Panc1 (cell line): Measurements from ENCODE around the gene CASR. TPM values are rescaled to one million over a fixed set of nuclear protein-coding genes. Genes with fewer than 3 reads are reported as not detected.

Experiments
- ATAC-seq: fragments of 200-7000 bp; cut with Tn5 transposase; 2 replicates; pipeline ENCODE4 v1.9.1; 2020; ENCODE audit warnings: mild to moderate bottlenecking, moderate library complexity
- BruUV-seq: library from RNA; stranded (reverse); fragments of 400-500 nt; replicated peaks from 2 replicates; lab custom pipeline; 2021; lab: Mats Ljungman, UMichigan
- CTCF ChIA-PET: fragments of 300-600 bp; sonication (Branson Sonifier 250); formaldehyde crosslinking; loops from one replicate; lab custom pipeline; 2022; ENCODE audit warnings: antibody characterized with exemption; lab: Charles Lee
- POLR2A ChIA-PET: fragments of 300-600 bp; sonication (Branson Sonifier 250); formaldehyde crosslinking; loops from one replicate; lab custom pipeline; 2022; ENCODE audit warnings: antibody characterized with exemption; lab: Charles Lee
- DNase-seq: peaks from one replicate; pipeline ENCODE4 v3.0.0-alpha.2; 2010; ENCODE audit warnings: low read depth, low spot score
- H3K27ac ChIP-seq: 2 replicates; pipeline ENCODE4 v1.5.1; 2011; ENCODE audit warnings: mild to moderate bottlenecking, low read length, inconsistent platforms
- H3K27me3 ChIP-seq: fragments of 200-500 bp; sonication (Bioruptor generic); 2 replicates; pipeline ENCODE4 v1.6.0; 2014; ENCODE audit warnings: low read length, inconsistent platforms; ENCODE audit not compliant: control insufficient read depth, insufficient read depth
- H3K36me3 ChIP-seq: fragments of 200-500 bp; sonication (Bioruptor generic); 2 replicates; pipeline ENCODE4 v1.5.1; 2014; ENCODE audit warnings: inconsistent platforms, mild to moderate bottlenecking, low read length, moderate library complexity; ENCODE audit not compliant: control insufficient read depth, insufficient read depth
- H3K4me1 ChIP-seq: 2 replicates; pipeline ENCODE4 v1.5.1; 2011; ENCODE audit warnings: inconsistent platforms, mild to moderate bottlenecking, low read length, moderate library complexity; ENCODE audit not compliant: control insufficient read depth, insufficient read depth
- H3K4me3 ChIP-seq, 2 experiments: 2 replicates each; pipeline ENCODE4 v1.5.1; 2011 to 2012; ENCODE audit warnings: low read depth in 2 of 2, low read length in 2 of 2, mild to moderate bottlenecking in 2 of 2, inconsistent platforms in 1 of 2, moderate library complexity in 1 of 2
- H3K9me3 ChIP-seq: fragments of 200-500 bp; sonication (Bioruptor generic); 2 replicates; pipeline ENCODE4 v1.5.1; 2014; ENCODE audit warnings: low read depth, mild to moderate bottlenecking, inconsistent platforms, low read length, moderate library complexity; ENCODE audit not compliant: control insufficient read depth, insufficient read depth
- POLR2AphosphoS5 ChIP-seq: IDR thresholded peaks from 2 replicates; pipeline ENCODE4 v1.6.1; 2012; ENCODE audit warnings: mild to moderate bottlenecking, low read depth, low read length, moderate library complexity
- SIN3A ChIP-seq: IDR thresholded peaks from 2 replicates; pipeline ENCODE4 v1.6.1; 2012; ENCODE audit warnings: low read depth, mild to moderate bottlenecking, low read length, moderate library complexity, borderline replicate concordance; ENCODE audit not compliant: insufficient read depth
- TCF7L2 ChIP-seq: IDR thresholded peaks from 2 replicates; pipeline ENCODE4 v1.6.1; 2011; ENCODE audit warnings: mild to moderate bottlenecking, low read depth, low read length, inconsistent platforms
- in situ Hi-C: cut with HindIII; loops from 2 replicates; pipeline ENCODE4 v1.10.0; 2016; ENCODE audit warnings: low sequenced_read_pairs, low pct_unique_long_range_greater_than_20kb
- intact Hi-C: fragments of 100-400 bp; cut with micrococcal nuclease; formaldehyde crosslinking; loops from one replicate; pipeline ENCODE4 v1.10.0; 2022; ENCODE audit not compliant: unreplicated experiment
- total RNA-seq: library from RNA; stranded (reverse); gene quantifications from one replicate; pipeline ENCODE4 v1.2.1, GENCODE V29; 2021; ENCODE audit not compliant: unreplicated experiment
- TF ChIP-seq, protein P1 (sequence below): fragments of 450-650 bp; IDR thresholded peaks from 2 replicates; pipeline ENCODE4 v1.5.1; 2017; ENCODE audit warnings: mild to moderate bottlenecking
- TF ChIP-seq, protein P2 (sequence below), 2 experiments: IDR thresholded peaks; 2 replicates each; pipeline ENCODE4 v1.6.1; 2011 to 2012; ENCODE audit warnings: low read depth in 2 of 2, control low read depth in 1 of 2, low read length in 1 of 2, mild to moderate bottlenecking in 1 of 2, moderate library complexity in 1 of 2; ENCODE audit not compliant: insufficient read depth in 1 of 2

CASR gene
- total RNA-seq, 1 experiment from 2014 or later = not detected

DNA sequence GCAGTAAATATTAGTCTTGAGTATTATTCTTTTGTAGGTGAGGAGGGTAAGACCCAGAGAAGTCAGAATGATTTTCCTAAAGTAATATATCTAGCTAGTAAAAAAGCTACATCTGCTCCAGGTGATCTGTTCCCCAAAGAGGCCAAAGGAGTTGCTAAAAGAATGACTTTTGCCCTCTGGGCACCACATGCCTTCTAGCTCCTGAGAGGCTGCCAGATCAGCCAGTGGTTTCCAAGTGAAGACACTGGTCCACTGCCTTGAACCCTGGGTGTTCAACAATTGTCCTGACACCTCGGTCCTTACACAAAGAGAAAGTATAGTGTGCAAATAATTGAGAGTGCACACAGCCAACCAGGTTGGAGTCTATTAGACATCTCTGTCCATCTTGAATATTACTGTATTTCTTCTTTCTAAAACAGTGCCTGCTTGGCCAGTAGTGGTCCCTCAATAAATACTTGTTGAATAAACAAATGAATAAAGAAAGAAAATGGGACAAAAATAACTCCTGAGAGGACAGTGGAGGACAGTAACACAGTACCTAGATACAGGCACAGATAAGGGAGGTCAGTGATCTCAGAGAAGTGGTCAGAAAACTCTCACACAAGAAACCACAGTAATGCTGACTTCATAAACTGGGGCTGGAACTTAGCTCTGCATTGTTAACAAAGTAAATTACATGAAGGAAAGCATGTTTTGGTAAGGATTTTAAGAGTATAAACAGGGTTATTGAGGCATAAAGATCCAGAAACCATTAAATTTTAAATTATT, 85.0 kb downstream of the CASR start:
- POLR2A ChIA-PET = no interaction called here
- no peak overlapping the region for H3K27ac ChIP-seq
- H3K4me3 ChIP-seq = no peak overlapping the region
- H3K9me3 ChIP-seq = no peaks in the 10 kb centered on the region
- H3K27me3 ChIP-seq = peaks cover 14% of the 10 kb centered on the region; the same call in 1 of the 2 replicates
- DNase-seq (no peak), ATAC-seq (no peak)
- no TSS peak for BruUV-seq
- intact Hi-C loops = no loop called here
- no peaks in the 10 kb centered on the region for H3K36me3 ChIP-seq
- no peaks in the 10 kb centered on the region for H3K4me1 ChIP-seq
- in situ Hi-C loops = no loop called here
- CTCF ChIA-PET = interaction anchor here (0.6 kb wide), 1 partner anchor 90 kb away, joined by 3 read pairs; no protein-coding TSS in a partner anchor
- TF ChIP-seq SIN3A (no peak), TCF7L2 (no peak), POLR2AphosphoS5 (no peak)
- TF ChIP-seq, protein P1, sequence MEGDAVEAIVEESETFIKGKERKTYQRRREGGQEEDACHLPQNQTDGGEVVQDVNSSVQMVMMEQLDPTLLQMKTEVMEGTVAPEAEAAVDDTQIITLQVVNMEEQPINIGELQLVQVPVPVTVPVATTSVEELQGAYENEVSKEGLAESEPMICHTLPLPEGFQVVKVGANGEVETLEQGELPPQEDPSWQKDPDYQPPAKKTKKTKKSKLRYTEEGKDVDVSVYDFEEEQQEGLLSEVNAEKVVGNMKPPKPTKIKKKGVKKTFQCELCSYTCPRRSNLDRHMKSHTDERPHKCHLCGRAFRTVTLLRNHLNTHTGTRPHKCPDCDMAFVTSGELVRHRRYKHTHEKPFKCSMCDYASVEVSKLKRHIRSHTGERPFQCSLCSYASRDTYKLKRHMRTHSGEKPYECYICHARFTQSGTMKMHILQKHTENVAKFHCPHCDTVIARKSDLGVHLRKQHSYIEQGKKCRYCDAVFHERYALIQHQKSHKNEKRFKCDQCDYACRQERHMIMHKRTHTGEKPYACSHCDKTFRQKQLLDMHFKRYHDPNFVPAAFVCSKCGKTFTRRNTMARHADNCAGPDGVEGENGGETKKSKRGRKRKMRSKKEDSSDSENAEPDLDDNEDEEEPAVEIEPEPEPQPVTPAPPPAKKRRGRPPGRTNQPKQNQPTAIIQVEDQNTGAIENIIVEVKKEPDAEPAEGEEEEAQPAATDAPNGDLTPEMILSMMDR = no peak
- TF ChIP-seq, protein P2, sequence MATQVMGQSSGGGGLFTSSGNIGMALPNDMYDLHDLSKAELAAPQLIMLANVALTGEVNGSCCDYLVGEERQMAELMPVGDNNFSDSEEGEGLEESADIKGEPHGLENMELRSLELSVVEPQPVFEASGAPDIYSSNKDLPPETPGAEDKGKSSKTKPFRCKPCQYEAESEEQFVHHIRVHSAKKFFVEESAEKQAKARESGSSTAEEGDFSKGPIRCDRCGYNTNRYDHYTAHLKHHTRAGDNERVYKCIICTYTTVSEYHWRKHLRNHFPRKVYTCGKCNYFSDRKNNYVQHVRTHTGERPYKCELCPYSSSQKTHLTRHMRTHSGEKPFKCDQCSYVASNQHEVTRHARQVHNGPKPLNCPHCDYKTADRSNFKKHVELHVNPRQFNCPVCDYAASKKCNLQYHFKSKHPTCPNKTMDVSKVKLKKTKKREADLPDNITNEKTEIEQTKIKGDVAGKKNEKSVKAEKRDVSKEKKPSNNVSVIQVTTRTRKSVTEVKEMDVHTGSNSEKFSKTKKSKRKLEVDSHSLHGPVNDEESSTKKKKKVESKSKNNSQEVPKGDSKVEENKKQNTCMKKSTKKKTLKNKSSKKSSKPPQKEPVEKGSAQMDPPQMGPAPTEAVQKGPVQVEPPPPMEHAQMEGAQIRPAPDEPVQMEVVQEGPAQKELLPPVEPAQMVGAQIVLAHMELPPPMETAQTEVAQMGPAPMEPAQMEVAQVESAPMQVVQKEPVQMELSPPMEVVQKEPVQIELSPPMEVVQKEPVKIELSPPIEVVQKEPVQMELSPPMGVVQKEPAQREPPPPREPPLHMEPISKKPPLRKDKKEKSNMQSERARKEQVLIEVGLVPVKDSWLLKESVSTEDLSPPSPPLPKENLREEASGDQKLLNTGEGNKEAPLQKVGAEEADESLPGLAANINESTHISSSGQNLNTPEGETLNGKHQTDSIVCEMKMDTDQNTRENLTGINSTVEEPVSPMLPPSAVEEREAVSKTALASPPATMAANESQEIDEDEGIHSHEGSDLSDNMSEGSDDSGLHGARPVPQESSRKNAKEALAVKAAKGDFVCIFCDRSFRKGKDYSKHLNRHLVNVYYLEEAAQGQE (IDR thresholded peaks at IDR 0.05; ENCODE audit: insufficient read depth in 1 of 2, low read depth in 2 of 2, low read length in 1 of 2) = no peak

DNA sequence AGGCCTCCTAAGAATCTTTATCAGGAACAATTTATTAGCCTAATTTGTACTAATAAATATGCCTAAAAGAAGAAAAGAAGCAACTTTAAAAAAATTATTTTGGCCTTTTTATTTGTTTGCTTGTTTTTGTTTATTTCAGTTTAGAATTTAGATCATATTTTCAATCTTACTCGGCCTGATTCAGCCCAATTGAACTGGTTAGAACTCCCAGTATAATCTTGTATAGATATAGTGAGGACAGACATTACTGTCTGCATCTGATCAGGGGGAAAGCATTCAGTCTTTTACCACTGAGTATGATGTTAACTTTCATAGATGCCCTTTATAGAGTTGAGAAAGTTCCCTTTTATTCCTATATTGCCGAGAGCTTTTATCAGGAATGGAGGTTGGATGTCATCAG, 85.6 kb downstream of the CASR start:
- BruUV-seq = no TSS peak
- H3K9me3 ChIP-seq = no peaks in the 10 kb centered on the region
- no peak overlapping the region for H3K27ac ChIP-seq
- TF ChIP-seq, protein P2 (IDR thresholded peaks at IDR 0.05; ENCODE audit: insufficient read depth in 1 of 2, low read depth in 2 of 2, low read length in 1 of 2) = no peak
- TF ChIP-seq TCF7L2 (no peak), SIN3A (no peak), POLR2AphosphoS5 (no peak)
- TF ChIP-seq, protein P1 = no peak
- ChIA-PET POLR2A (no interaction called here), CTCF (no interaction called here)
- H3K27me3 ChIP-seq = peaks cover 11% of the 10 kb centered on the region; the same call in 1 of the 2 replicates
- intact Hi-C loops (no loop called here), in situ Hi-C loops (no loop called here)
- ATAC-seq (no peak), DNase-seq (no peak)
- no peaks in the 10 kb centered on the region for H3K4me1 ChIP-seq
- H3K36me3 ChIP-seq = no peaks in the 10 kb centered on the region
- H3K4me3 ChIP-seq = no peak overlapping the region
